Body of pancreas (tissue), 4 donors: ENCODE results near the gene FA2H.

Source experiments
- CTCF ChIP-seq, 7 experiments: fragments of 450-650 bp in 4 of 7; fragments of 200-600 bp in 3 of 7; sonication (generic) in 3 of 7; IDR thresholded peaks; one replicate each; pipeline ENCODE4 v1.5.1; 2016 to 2019; ENCODE audit warnings: antibody characterized with exemption in 7 of 7
- POLR2A ChIP-seq, 3 donors: fragments of 450-650 bp; IDR thresholded peaks; one replicate each; pipeline ENCODE4 v1.6.1; 2016; ENCODE audit warnings: antibody characterized with exemption in 3 of 3, mild to moderate bottlenecking in 2 of 3

GRCh38 chr16:74761665-74762064, 13.0 kb downstream of the FA2H start:
- TF ChIP-seq CTCF (IDR thresholded peaks at IDR 0.05) (no peak), POLR2A (IDR thresholded peaks at IDR 0.05) (no peak)
